ENCODE data around the gene TAF3. TPM values are rescaled to one million over a fixed set of nuclear protein-coding genes. Genes with fewer than 3 reads are reported as not detected.

The TAF3 gene
- total and polyA plus RNA-seq, 2 experiments from 2014 or later = 3.9 to 7.7 TPM

- Histone ChIP-seq H3K36me3 (no peaks in the 10 kb centered on the region), H3K9me3 (ENCODE audit: low read depth) (no peaks in the 10 kb centered on the region), H3K4me1 (ENCODE audit: low read depth) (peaks cover 10% of the 10 kb centered on the region), H3K27me3 (no peaks in the 10 kb centered on the region), H3K27ac (no peak overlapping the region), H3K4me3 (no peak overlapping the region)
- no peak for TF ChIP-seq CTCF (IDR thresholded peaks at IDR 0.05; ENCODE audit: low read depth, low read length)
- no peak for DNase-seq (ENCODE audit: low read depth in 1 of 2, low spot score in 1 of 2)
Measured at GRCh38 chr10:7861509-7862120, 43.3 kb downstream of the TAF3 start.

- Histone ChIP-seq H3K27ac (no peak overlapping the region), H3K4me1 (ENCODE audit: low read depth) (peaks cover 6% of the 10 kb centered on the region), H3K27me3 (no peaks in the 10 kb centered on the region), H3K36me3 (no peaks in the 10 kb centered on the region), H3K9me3 (ENCODE audit: low read depth) (no peaks in the 10 kb centered on the region), H3K4me3 (no peak overlapping the region)
- no peak for DNase-seq (ENCODE audit: low read depth in 1 of 2, low spot score in 1 of 2)
- TF ChIP-seq CTCF (IDR thresholded peaks at IDR 0.05; ENCODE audit: low read depth, low read length) = no peak
Measured at GRCh38 chr10:7862121-7862514, 43.8 kb downstream of the TAF3 start.

- Histone ChIP-seq H3K27ac (no peak overlapping the region), H3K27me3 (no peaks in the 10 kb centered on the region), H3K9me3 (ENCODE audit: low read depth) (no peaks in the 10 kb centered on the region), H3K36me3 (no peaks in the 10 kb centered on the region), H3K4me3 (no peak overlapping the region), H3K4me1 (ENCODE audit: low read depth) (peaks cover 11% of the 10 kb centered on the region)
- no peak for TF ChIP-seq CTCF (IDR thresholded peaks at IDR 0.05; ENCODE audit: low read depth, low read length)
- DNase-seq (ENCODE audit: low read depth in 1 of 2, low spot score in 1 of 2) = peak in 1 of 2 donors; percentile 40
Measured at GRCh38 chr10:7866176-7866575, 47.9 kb downstream of the TAF3 start.

- Histone ChIP-seq H3K4me3 (no peak overlapping the region), H3K27ac (no peak overlapping the region), H3K27me3 (no peaks in the 10 kb centered on the region), H3K36me3 (no peaks in the 10 kb centered on the region), H3K4me1 (ENCODE audit: low read depth) (peaks cover 16% of the 10 kb centered on the region), H3K9me3 (ENCODE audit: low read depth) (no peaks in the 10 kb centered on the region)
- peak; percentile 43 to 46 for DNase-seq (ENCODE audit: low read depth in 1 of 2, low spot score in 1 of 2)
- TF ChIP-seq CTCF (IDR thresholded peaks at IDR 0.05; ENCODE audit: low read depth, low read length) = peak; percentile 59
Measured at GRCh38 chr10:7872041-7872442, 53.7 kb downstream of the TAF3 start.

- Histone ChIP-seq H3K27me3 (no peaks in the 10 kb centered on the region), H3K9me3 (ENCODE audit: low read depth) (no peaks in the 10 kb centered on the region), H3K4me3 (no peak overlapping the region), H3K27ac (no peak overlapping the region), H3K36me3 (no peaks in the 10 kb centered on the region), H3K4me1 (ENCODE audit: low read depth) (peaks cover 16% of the 10 kb centered on the region)
- no peak for TF ChIP-seq CTCF (IDR thresholded peaks at IDR 0.05; ENCODE audit: low read depth, low read length)
- no peak for DNase-seq (ENCODE audit: low read depth in 1 of 2, low spot score in 1 of 2)
Measured at GRCh38 chr10:7874864-7875263, 56.6 kb downstream of the TAF3 start.

Data from cardiac muscle cell (in vitro differentiated cells and primary cell).